Activated T-cell treated with anti-CD3 and anti-CD28 coated beads for 24 hours (primary cell): ENCODE measurements around the gene AGPAT2.

Experiments
- DNase-seq: peaks from one replicate; pipeline ENCODE4 v3.0.0-alpha.2; 2020; ENCODE audit warnings: low read depth

Gene AGPAT2

DNA sequence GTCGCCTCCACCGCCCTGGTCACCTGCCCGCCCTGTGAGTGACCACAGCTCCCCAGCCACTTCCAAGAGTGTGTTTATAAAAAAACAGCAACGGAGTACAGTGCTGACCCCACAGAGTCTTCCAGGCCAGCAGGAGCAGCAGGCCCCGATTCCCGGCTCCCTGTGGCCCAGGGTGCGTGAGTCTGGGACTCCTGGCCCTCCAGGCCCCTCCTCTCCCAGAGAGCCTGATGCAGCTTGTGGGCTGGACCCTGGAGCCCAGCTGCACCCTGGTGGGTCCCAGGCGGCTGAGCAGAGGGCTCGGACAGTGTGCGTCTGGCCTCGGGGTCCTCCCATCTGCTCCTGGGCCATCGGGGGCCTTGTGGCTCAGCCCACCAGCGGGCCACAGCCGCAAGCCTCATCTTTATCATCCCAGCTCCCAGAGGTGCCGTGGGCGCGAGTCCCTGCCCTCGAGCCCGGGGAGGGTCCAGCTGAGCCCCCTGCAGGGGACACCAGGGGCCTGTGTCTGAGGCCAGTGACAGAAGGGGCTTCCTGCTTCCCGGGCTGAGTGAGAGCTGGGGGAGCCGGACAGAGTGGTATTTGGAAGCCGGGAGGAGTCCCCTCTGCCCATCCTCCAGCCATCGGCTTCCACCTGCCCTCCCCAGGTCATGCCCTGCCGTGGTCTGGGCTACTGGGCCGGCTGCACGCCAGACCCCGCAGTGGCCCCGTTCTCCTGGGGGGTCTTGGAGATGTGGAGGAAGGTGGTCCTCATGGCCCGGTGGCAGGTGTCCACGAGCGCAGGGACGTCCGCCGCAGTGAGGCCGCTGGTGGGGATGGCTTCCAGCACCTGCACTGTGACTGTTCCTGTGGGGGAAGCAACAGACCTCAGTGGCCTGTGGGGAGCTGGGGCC is 13.9 kb downstream of the AGPAT2 start:
- no peak for DNase-seq

DNA sequence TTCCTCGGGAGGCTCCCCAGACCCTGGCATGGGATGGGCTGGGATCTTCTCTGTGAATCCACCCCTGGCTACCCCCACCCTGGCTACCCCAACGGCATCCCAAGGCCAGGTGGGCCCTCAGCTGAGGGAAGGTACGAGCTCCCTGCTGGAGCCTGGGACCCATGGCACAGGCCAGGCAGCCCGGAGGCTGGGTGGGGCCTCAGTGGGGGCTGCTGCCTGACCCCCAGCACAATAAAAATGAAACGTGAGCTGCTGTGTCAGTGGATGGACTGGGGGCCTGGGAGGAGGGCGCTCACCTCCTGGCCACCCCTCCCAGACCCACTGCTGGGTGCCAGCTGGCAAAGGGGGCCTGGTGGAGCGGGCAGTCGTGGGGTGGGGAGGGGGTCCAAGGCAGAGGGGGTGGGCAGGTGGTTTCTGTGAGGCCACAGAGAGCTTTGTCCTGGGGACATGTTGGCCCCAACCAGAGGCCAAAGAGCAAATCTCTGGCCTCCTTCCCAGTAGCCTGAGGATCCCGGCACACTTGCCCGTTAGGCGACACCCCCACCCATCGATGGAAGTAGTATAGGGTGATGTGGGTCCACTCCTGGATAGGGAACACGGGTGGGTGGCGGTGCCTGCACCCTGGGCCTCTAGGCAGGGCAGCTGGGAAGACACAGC is 14.7 kb downstream of the AGPAT2 start:
- DNase-seq = no peak

DNA sequence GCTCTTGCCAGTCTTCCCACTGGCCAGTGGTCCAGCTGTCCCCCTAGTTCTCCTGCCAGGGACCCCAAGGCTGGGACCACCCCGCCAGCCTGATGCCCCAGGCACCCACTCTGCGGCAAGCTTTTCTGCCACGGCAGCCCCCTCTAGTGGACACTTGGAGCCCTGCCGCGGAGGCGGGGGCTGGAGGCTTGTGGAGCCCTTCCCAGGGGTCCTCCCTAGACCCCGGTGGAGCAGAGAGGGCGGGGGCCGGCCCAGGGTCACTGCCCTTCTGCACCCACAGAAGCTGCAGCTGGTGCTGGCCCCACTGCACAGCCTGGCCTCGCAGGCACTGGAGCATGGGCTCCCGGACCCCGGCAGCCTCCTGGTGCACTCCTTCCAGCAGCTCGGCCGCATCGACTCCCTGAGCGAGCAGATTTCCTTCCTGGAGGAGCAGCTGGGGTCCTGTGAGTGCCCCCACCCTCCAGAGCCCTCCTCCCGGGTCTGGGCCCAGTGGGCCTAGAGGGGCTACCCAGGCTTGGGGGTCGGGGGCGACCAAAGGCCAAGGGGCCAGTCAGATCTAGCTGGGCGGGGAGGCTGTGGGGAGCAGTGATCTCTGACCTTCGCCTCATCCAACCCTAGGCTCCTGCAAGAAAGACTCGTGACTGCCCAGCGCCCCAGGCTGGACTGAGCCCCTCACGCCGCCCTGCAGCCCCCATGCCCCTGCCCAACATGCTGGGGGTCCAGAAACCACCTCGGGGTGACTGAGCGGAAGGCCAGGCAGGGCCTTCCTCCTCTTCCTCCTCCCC is 15.4 kb downstream of the AGPAT2 start:
- peak; percentile 28 for DNase-seq

DNA sequence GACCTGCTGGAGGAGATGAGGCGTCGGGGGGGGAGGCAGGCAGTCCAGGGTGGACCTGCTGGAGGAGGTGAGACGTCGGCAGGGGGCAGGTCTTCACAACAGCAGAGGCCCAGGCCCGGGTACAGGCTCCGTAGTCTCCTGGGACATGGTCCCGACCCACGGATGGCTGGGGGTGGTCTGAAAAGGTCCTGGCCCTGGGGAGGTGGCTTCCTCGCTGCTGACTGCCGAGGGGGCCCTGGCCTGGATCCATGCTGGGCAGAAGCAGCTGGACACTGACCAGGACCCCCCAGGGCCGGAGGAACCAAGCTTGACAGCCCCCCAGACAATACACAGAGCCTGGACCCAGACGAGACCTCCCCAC is 16.0 kb downstream of the AGPAT2 start:
- no peak for DNase-seq

DNA sequence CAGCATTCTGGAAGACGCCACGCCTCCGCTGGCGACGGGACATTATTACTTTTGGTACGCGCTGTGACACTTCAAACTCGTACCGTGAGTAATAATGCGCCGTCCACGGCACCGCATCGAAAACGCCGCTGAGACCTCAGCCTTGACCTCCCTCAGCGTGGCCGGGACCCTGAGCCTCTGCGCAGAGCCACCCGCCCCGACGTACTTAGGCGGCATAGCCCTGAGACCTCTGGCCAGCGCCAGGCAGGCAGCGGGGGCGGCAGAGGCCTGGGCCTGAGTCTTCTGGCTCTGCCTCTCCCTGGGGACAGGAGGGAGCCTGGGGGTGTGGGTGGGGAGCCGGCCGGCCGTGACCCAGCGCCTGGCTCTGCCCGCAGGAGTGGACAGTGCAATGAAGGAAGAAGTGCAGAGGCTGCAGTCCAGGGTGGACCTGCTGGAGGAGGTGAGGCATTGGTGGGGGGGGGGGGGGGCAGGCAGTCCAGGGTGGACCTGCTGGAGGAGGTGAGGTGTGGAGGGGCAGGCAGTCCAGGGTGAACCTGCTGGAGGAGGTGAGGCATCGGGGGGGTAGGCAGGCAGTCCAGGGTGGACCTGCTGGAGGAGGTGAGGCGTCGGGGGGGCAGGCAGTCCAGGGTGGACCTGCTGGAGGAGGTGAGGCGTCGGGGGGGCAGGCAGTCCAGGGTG is 16.5 kb downstream of the AGPAT2 start:
- DNase-seq = no peak

DNA sequence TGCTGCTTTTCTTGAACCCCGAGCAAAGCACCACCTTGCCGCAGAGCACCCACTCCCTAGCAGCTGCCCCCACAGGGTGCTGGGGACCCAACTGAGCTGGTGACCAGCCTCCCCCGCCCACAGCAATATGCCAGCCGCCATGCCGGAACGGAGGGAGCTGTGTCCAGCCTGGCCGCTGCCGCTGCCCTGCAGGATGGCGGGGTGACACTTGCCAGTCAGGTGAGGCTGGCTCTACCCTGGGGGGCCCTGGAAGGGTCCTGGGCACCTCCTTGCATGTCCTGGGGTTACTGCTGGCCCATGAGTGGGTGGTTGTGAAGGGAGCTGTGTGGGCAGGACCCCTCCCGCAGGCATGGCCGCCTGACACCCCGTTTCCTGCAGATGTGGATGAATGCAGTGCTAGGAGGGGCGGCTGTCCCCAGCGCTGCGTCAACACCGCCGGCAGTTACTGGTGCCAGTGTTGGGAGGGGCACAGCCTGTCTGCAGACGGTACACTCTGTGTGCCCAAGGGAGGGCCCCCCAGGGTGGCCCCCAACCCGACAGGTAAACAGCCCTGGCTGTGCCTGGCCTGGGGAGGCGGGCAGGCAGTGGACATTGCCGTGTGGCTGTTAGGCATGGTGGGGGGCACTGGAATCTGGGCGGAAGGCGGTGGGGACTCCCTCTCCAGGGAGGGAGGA is 17.3 kb downstream of the AGPAT2 start:
- DNase-seq = no peak

DNA sequence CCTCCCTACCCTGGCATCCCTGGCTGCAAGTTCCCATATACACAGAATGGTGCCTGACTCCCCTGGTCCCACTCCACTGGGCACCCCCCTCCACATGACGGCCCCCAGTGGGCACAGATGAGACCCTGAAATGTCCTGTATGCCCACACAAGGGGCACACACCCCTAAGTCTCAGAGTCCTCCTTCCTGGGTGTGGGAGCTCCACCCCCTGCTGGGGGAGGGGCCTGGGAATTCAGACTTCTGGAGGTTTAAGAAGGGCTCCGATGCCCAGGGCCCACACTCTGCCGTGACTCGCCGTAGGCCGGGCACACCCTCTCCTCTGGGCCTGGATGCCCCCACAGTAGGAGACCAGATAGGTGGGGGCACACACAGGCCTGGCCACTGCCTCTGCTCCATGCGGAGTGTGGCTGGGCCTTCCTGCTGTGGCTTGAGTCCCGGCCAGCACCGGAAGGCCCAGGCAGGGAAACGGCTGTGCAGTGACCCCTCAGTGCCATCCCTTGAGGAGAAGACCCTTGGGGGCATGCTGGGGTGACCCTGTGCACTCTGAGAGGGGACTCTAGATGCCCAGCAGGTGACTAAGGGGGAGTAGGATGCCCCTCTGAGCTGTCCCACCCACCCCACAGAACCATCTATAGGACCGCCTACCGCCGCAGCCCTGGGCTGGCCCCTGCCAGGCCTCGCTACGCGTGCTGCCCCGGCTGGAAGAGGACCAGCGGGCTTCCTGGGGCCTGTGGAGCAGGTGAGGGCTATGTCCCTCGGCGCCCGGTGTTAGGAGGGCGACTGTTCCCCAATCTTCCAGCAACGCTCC is 18.1 kb downstream of the AGPAT2 start:
- DNase-seq = no peak

DNA sequence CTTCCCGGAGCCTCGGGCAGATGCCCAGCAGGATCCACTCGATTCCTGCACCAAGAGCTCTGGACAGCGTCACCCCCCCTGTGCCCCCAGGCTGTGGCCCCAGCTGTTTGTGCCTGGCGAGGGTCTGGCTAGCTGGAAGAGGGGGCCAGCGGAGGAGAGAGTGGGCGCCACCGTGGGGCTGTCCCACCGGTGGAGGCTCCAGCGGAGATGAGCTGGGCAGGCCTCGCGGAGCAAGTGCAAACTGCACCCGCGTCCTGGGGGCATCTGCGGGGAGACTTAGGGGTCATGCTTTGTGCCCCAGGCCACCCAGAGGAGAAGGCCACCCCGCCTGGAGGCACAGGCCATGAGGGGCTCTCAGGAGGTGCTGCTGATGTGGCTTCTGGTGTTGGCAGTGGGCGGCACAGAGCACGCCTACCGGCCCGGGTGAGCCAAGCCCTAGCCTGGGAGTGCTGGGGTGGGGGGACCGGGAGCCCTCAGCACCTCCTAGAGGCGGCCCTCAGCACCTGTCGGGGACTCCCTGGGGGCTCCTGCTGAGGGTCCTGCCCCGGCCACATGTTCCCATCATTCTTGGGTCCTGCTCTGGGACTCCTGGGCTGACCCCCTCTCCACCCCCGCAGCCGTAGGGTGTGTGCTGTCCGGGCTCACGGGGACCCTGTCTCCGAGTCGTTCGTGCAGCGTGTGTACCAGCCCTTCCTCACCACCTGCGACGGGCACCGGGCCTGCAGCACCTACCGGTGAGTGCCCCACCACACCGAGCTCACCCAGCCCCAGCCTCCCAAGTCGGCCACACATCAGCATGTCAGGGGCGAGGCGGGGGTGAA is 19.1 kb downstream of the AGPAT2 start:
- no peak for DNase-seq

DNA sequence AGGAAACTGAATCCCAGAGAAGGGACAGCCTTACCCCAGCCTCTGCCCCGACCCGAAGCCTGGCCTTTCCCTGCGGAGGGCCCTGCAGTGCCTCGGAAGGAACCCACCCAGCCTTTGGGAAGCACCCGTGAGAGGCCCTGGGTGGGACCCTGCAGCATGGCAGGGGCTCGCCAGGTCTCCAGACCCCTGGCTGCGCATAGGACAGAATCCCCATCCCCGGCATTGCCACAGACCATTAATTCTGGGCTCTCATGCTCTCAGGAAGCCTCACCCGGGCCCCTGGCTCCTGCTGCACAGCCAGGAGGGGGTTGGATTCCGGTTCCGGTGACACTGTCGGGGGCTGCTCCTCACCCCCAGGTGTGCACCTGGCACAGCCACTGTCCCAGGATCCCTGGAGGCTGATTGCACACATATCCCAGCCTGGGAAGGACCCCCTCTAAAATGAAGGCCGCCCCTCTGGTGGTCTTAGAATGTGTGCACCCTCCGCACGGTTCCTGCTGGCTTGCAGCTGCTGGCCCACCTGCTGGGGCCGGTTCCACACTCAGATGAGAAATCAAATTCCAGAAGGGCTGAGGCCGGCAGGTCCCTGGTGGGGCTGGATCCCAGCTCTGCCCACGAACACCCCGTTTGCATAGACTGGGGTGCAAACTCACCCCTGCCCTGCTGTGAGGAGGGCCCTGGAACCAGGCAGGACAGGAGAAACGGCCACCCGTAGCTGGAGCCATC is 19.9 kb downstream of the AGPAT2 start:
- no peak for DNase-seq

DNA sequence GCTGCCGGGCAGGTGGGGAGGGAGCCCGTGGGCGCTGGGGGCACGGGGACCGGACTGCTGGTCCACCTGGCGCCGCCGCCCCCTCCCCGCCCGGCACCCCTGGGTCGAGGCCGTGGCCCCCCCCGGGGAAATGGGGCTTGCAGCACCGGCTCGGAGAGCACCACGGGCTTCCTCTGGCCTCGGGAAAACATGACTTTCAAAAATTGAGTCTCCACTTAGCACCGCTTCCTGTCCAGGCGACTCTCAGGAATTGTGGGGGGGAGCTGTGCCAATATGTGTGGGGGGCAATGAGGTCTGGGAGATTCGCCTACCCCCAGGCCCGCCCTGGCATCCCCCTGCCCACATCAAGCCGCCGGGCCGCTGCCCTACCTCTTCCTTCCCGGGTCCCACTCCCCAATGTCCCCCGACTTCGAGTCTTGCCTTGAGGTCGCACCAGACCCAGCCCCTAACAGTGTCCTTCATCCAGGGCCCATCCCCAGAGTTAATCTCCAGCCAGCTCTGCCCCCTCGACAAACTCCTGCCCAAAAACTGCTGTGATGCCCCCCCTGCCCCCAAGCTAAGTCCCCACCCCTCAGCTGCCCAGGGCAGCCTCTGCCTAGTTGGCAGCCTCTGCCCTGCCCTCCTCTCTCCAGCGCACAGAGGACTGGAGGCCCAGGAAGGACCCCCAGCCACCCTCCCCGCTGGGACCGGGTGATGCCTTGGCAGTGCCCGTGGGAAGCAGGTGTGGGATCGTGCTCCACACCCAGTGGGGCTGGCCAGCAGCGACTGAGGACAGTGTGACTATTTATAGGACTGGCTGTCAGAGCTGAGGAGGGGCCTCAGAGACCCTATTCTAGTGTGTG is 20.7 kb downstream of the AGPAT2 start:
- DNase-seq = no peak

DNA sequence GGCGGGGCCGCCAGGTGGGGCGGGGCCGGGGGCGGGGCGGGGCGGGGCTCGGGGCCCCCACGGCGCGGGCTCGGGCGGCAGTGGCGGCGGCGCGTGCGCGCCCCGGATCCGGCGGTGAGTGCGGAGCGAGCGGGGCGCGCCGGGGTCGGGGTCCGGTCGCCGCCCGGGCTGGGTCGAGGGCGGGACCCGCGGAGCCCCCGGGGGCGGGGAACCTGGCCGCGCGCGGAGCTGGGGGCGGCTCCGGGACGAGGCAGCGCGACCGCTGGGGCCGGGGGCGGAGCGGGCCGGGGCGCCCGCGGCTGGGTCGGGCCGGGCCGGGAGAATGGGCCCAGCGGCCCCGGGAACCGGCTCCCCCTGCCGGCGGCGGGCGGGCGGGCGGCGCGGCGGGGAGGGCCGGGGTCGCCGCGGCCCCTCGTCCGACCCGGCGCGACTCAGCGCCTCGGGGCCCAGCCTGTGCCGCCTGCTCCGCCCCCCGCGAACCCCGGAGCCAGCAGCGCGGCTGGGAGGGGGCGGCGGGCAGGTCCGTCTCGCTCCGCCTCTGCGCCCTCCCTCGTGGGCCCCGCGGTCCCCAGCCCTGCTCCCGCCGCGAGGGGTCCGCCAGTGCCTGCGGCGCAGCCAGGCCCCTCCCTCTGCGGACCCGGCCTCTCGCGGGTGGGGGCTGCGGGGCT is 21.4 kb downstream of the AGPAT2 start:
- DNase-seq = peak; percentile 15

DNA sequence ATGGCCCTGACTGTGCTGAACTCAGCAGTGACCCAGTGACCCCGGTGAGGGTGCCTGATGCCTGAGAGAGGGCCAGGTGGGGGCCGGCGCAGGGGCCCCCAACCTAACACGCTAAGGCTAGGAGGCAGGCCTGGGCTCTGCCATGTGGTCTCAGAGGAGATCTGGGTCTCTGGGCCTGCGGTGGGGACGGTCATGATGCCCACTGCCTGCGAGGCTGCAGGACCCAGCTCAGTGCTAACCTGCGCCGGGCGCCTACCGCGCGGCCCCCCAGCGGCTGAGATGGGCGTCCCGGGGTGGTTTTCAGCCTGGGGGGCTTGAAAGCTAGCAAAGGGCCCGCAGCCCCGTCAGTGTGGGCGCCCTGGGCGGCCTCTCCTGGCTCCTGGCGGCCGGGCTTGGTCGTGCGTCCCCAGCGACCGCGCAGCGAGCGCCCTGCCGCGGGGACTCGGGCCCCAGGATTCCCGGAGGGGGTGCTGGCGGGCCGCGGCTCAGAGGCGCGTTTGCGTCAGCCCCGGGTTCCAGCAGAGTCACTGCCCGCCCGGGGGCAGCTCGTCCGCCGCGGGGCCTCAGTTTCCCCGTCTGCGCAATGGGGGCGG is 22.1 kb downstream of the AGPAT2 start:
- no peak for DNase-seq

DNA sequence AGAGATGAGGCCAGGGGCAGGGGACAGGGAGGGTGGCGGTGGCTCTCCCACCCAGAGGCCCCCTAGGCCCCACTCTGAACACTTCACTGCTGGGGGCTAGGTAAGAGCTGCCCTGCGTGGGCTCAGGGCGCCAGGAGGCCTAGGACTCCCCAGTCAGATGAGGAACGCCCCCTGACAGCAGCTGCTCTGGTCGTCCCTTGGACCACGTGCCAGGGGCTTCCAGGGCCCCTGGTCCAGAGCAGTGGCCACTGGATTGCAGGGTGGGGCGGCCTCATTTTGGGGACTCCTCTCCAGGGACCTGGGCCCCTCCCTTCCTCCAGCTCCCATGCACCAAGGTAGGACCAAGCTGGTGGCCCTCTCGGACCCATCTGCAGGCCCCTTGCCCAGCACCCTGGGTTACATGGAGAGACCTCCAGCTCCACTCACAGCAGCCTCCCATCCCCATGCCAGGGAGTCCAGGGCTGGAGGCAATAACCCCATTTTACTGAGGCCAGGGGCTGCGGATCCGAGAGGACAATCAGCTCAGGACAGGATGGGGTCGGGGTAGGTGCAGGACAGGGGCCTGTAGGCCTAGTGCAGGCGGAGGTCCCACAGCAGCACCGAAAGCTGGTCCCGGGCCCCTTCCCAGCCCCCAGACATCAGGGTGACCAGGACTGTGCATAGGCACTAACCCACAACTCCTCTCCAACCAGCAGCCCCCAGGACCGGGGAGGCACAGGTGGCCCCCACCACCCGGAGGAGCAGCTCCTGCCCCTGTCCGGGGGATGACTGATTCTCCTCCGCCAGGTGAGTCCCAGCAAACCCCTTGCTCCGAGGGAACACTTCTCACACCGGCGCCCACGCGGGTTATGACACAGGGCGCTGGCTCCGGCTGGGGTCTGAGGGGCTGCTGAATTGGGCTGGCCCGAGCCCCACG is 23.0 kb downstream of the AGPAT2 start:
- no peak for DNase-seq

DNA sequence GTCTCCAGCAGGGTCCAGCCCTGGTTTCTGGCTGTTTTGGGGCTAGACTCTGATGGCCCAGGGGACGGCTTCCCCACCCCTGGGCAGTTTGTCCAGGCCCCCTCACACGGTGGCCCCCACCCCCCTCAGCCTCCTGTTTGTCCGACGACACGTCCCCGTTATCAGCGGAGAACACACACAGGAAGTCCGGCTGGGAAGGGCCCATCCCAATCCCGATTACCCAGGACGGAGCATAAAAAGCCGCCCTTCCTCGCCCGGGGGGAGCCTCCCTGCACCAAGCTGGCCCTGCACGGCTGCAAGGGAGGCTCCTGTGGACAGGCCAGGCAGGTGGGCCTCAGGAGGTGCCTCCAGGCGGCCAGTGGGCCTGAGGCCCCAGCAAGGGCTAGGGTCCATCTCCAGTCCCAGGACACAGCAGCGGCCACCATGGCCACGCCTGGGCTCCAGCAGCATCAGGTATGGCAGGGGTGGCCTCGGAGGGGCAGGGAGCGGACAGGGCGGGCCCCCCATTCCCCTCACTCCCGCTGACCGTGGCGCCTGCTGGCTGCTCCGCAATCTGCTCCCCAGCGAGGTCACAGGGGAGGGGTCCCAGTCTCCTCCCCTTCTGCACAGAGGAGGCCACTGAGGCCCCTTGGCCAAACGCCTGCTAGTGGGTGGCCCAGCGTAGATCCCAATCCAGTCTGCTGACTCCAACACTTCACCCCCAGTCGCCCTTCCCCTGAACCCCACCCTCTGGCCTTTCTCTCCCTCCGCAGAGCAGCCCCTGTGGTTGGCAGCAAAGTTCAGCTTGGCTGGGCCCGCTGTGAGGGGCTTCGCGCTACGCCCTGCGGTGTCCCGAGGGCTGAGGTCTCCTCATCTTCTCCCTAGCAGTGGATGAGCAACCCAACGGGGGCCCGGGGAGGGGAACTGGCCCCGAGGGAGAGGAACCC is 24.3 kb downstream of the AGPAT2 start, which contains the start of gene EGFL7:
TSS of gene EGFL7 (plus strand) at position 261 of the 926 bp plus-strand sequence. CDS start 5,367 bp downstream, outside the sequence.
- DNase-seq = no peak

DNA sequence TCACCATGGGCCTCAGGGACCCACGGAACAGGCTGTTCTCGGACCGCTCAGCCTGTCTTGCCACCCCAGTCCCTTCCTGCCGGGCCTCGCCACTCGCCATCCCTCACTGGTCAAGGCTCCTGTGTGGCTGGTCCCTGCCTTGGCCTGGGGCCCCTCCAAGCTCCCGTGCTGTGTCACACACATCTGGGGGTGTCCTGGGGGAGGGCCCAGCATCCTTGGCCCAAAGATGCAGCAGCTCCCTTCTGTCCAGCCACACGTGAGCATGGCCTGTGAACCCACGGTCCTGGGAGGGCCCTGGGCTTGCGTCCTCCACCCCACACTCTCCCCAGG is 25.0 kb downstream of the AGPAT2 start:
- no peak for DNase-seq
